NCI-H1105 (cell line): Measurements from ENCODE around the gene DNLZ.

ENCODE experiments used
- DNase-seq: peaks from one replicate; lab custom pipeline; 2025; lab: John Stamatoyannopoulos, UW

Gene DNLZ

GRCh38 chr9:136316896-136317676, 46.5 kb downstream of the DNLZ start:
- no peak for DNase-seq

- DNase-seq, result no peak
Measured at GRCh38 chr9:136316271-136316751, 47.2 kb downstream of the DNLZ start.

GRCh38 chr9:136314944-136315343, 48.6 kb downstream of the DNLZ start:
- DNase-seq, result no peak

GRCh38 chr9:136314056-136314416, 49.5 kb downstream of the DNLZ start:
- DNase-seq, result no peak

GRCh38 chr9:136313111-136314055, 50.2 kb downstream of the DNLZ start:
- no peak for DNase-seq

GRCh38 chr9:136312436-136312835, 51.1 kb downstream of the DNLZ start:
- DNase-seq, result no peak

- DNase-seq, result no peak
Measured at GRCh38 chr9:136312009-136312375, 51.6 kb downstream of the DNLZ start.

- no peak for DNase-seq
Measured at GRCh38 chr9:136311051-136312008, 52.2 kb downstream of the DNLZ start.

- DNase-seq, result no peak
Measured at GRCh38 chr9:136310273-136311030, 53.1 kb downstream of the DNLZ start.

- DNase-seq, result no peak
Measured at GRCh38 chr9:136309806-136310220, 53.7 kb downstream of the DNLZ start.
